AG04450 (cell line): ENCODE results near the gene ZNF100. TPM values are rescaled to one million over a fixed set of nuclear protein-coding genes. Genes with fewer than 3 reads are reported as not detected.

Experiments
- CTCF ChIA-PET: fragments of 300-600, 350-600 bp; formaldehyde crosslinking; extraction: SDS; loops from one replicate; lab custom pipeline; 2022; ENCODE audit warnings: antibody characterized with exemption, inconsistent platforms; lab: Charles Lee
- POLR2A ChIA-PET: fragments of 350-600 bp; formaldehyde crosslinking; extraction: SDS; loops from one replicate; lab custom pipeline; 2021; ENCODE audit warnings: antibody characterized with exemption, inconsistent platforms; lab: Yijun Ruan, JAX
- DNase-seq: peaks from one replicate; pipeline ENCODE4 v3.0.0-alpha.2; 2011; ENCODE audit warnings: low read depth, low spot score
- H3K27ac ChIP-seq: one replicate; pipeline ENCODE4 v1.5.1; 2012; ENCODE audit warnings: low read depth, low read length, control low read depth
- H3K27me3 ChIP-seq: one replicate; pipeline ENCODE4 v1.6.0; 2012; ENCODE audit warnings: low read length; ENCODE audit not compliant: control insufficient read depth, insufficient read depth
- H3K4me3 ChIP-seq: 2 replicates; pipeline ENCODE4 v1.5.1; 2011; ENCODE audit warnings: mild to moderate bottlenecking, low read depth, low read length, control low read depth
- H3K9me3 ChIP-seq: 2 replicates; pipeline ENCODE4 v1.5.1; 2012; ENCODE audit warnings: low read length; ENCODE audit not compliant: control insufficient read depth, insufficient read depth
- polyA plus RNA-seq: library from polyadenylated mRNA; depleted of rRNA; stranded (reverse); fragments of >200 nt; gene quantifications from 2 replicates; pipeline ENCODE4 v1.2.3, GENCODE V29; 2011
- TF ChIP-seq, protein P1 (sequence below): IDR thresholded peaks from 2 replicates; pipeline ENCODE4 v1.5.1; 2011; ENCODE audit warnings: low read depth, low read length, control low read depth, inconsistent platforms

The ZNF100 gene
- polyA plus RNA-seq, 1 experiment = 3.0 TPM

DNA sequence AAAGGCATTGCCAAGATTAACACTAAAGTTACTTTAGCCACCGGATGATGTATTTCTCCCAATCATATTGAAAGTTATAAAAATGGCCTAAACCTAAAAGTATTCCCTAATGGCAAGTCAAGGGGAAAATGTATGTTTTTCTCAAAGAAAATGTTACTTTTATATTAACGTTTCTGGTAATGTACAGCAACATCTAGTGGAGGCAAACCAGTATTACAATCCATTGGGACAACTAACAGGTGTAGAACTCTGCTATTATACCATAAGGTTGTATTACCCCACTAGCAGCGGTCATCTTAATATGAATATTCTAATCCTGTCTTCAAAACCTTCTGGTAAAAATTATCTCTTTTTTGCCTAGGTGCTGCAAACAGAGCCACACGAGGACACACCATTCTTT, 69.2 kb downstream of the ZNF100 start:
- Histone ChIP-seq H3K9me3 (peaks cover 44% of the 10 kb centered on the region), H3K4me3 (no peak overlapping the region), H3K27ac (no peak overlapping the region), H3K27me3 (no peaks in the 10 kb centered on the region)
- no peak for DNase-seq
- ChIA-PET POLR2A (no interaction called here), CTCF (no interaction called here)
- TF ChIP-seq, protein P1, sequence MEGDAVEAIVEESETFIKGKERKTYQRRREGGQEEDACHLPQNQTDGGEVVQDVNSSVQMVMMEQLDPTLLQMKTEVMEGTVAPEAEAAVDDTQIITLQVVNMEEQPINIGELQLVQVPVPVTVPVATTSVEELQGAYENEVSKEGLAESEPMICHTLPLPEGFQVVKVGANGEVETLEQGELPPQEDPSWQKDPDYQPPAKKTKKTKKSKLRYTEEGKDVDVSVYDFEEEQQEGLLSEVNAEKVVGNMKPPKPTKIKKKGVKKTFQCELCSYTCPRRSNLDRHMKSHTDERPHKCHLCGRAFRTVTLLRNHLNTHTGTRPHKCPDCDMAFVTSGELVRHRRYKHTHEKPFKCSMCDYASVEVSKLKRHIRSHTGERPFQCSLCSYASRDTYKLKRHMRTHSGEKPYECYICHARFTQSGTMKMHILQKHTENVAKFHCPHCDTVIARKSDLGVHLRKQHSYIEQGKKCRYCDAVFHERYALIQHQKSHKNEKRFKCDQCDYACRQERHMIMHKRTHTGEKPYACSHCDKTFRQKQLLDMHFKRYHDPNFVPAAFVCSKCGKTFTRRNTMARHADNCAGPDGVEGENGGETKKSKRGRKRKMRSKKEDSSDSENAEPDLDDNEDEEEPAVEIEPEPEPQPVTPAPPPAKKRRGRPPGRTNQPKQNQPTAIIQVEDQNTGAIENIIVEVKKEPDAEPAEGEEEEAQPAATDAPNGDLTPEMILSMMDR = peak; percentile 23; the same call in 1 of the 2 replicates

DNA sequence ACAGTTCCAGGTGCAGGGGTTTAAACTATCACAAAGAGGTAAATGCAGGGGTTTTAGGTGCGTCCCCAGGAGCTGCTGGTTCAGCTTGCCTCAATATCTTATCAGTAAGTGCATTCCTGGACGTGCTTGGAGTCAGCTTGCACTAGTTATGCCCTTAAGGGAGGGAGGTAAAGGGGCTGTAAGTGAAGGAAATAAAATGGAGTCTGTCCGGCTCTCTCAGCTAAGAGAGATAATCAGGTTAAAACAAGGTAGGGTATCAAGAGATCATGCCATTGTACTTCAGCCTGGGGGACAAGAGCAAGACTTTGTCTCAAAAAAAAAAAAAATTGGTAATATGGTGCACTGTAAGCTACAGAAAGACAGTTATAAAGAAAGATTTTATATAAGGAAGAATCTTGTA, 69.7 kb downstream of the ZNF100 start:
- no peak for DNase-seq
- peaks cover 44% of the 10 kb centered on the region for H3K9me3 ChIP-seq
- ChIA-PET CTCF (no interaction called here), POLR2A (no interaction called here)
- TF ChIP-seq, protein P1 = no peak
- no peak overlapping the region for H3K27ac ChIP-seq
- no peak overlapping the region for H3K4me3 ChIP-seq
- no peaks in the 10 kb centered on the region for H3K27me3 ChIP-seq

DNA sequence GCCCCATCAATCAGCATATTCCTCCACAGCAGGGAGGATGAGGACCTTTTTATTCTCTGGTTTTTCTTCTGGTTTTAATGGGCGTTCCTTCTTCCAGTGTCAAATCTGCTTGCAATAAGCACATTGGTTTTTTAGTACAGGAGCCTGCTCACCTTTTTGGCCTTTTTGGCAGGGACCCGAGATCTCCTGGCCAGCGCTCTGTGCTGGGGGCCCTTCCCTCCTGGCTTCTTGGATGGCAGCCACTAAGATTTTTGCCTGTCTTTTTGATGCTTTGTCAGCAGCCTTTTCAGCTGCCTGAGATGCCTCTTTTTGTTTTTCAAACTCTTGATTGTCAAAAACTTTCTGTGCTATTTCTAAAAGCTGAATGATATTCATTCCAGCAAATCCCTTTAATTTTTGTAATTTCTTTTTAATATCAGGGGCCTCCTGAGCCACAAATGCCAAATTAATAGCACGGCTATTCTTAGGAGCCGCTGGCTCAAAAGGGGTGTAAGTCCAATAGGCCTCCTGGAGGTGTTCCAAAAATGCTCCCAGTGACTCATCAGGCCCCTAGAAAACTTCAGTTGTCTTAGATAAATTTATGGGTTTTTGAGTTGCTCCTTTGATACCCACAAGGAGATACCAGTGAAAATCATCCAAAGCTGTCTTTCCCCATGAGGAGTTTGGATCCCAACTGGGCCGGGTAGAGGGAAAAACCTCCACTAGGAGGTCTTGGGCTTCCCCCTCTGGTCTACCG, 73.0 kb downstream of the ZNF100 start:
- ChIA-PET POLR2A (no interaction called here), CTCF (no interaction called here)
- Histone ChIP-seq H3K9me3 (peaks cover 44% of the 10 kb centered on the region), H3K27ac (no peak overlapping the region), H3K27me3 (no peaks in the 10 kb centered on the region), H3K4me3 (no peak overlapping the region)
- no peak for DNase-seq
- TF ChIP-seq, protein P1 = no peak

DNA sequence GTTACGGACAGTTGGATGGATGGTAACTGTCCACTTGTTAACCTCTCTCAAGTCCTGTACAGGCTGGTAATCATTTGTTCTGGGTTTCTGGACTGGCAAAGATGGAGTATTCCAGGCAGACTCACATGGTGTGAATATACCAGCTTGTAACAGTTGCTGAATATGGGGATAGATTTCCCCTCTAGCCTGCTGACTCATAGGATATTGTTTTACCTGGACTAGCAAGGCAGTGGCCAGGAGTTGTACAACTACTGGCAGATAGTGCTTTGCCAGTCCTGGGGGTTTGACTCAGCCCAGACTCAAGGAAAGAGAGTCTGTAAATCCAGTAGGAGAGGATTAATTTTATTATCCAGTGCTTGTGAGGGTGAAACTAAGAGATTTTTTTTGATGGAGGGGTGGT, 74.0 kb downstream of the ZNF100 start:
- POLR2A ChIA-PET = no interaction called here
- H3K27ac ChIP-seq = no peak overlapping the region

DNA sequence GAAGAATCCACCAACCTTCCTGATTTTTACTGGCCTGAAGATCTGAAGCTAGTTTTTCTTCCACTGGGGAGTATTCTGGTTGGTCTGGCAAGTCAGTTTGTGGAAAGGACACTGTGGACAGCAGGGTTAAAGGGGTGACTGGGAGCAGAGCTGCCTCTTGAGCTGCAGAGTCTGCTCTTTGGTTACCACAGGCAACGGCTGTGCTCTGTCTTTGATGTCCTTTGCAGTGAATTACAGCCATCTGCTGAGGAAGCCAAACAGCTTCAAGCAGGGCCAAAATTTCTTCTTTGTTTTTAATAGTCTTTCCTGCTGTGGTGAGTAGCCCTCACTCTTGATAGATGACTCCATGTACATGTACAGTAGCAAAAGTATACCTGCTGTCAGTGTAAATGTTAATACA, 75.7 kb downstream of the ZNF100 start:
- H3K27ac ChIP-seq = no peak overlapping the region
- no peak overlapping the region for H3K4me3 ChIP-seq
- TF ChIP-seq, protein P1 = no peak
- ChIA-PET POLR2A (no interaction called here), CTCF (no interaction called here)
- no peak for DNase-seq
- H3K9me3 ChIP-seq = peaks cover 43% of the 10 kb centered on the region
- no peaks in the 10 kb centered on the region for H3K27me3 ChIP-seq

More for the DNA sequence above, 74.0 kb downstream of the ZNF100 start:
- no peaks in the 10 kb centered on the region for H3K27me3 ChIP-seq
- DNase-seq = no peak
- H3K4me3 ChIP-seq = no peak overlapping the region
- peaks cover 48% of the 10 kb centered on the region for H3K9me3 ChIP-seq
- TF ChIP-seq, protein P1 = no peak
- CTCF ChIA-PET = no interaction called here
